HUDEP-2 (cell line): ENCODE measurements around the gene ARHGAP24.
A peak's percentile ranks its signal among the peaks of the same experiment; 100 is the strongest.
"Not testable (repeated sequence)": the region's sequence is repeated elsewhere in the genome, so short reads cannot be mapped to it uniquely, and the experiment has no call there.

ENCODE experiments used
- DNase-seq, 76 experiments: peaks; one replicate each; lab custom pipeline; 2025; ENCODE audit not compliant: unreplicated experiment in 76 of 76; lab: John Stamatoyannopoulos, UW

The ARHGAP24 gene

GRCh38 chr4:85478576-85478975, 3.6 kb downstream of the ARHGAP24 start:
- peak in 1 of 76 experiments; percentile 0 for DNase-seq

DNA sequence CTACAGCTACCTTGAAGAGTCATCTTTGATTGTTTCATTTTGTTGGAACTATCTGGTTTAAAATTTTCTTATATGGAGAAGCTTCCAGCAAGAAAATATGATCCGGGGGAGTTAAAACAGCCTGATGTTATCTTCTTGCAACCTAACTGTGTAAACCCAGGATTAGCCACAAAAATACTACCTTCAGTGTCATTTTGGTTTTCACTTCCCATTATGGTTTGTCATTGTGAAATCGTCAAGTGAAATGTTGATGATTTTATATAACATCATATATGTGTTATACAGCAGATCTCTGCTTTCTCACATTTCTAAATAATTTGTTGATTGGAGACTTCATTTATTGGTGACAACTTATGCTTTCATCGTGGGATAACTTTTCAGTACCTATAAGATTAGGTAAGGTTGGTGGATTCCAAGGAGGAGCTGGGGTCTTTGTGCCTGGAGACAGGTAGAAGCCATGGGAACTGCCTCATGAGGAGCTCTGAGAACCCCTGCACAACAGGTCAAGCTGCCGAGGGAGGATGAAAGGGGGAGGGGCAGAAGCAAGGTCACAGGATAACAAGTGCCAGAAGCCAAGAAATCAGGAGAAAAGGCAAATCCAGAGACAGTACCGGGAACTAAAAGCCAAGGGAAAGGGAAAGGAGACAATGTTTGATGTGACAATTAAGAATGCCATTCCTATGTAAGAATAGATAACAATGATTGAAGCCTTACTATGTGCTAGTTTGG, 7.2 kb downstream of the ARHGAP24 start:
- DNase-seq: no peak

DNA sequence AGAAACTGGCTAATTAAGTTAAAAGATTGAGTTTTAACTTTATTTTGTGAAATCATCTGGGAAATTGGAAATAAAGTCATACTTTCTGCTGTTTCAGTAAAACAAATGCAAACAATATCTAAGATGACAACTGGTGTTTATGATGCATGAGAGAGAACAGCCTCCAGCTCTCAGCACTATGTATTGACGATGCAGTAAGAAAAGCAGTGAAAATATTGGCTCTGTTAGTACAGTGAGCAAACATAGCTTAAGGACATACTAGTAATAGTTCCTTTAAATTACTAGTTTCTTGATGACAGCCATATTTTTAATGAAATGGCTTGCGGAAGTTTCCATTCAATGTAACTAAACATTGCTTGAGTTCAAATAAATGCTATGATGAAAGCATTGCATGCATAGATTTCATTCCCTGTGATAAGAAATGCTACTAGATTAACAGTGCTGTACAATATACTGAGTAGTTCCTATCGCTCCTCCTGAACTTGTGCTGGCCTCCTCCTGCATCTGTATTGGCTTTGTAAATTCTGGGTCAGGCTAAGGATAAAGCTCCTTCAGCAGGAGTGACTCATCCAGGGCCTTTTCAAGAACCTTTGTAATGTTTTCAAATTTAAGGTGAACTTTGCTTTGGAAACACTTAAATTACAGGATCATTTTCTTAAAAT, 11.6 kb downstream of the ARHGAP24 start:
- DNase-seq: no peak

GRCh38 chr4:85488416-85488815, 13.5 kb downstream of the ARHGAP24 start:
- DNase-seq: no peak

- DNase-seq: no peak
Measured at GRCh38 chr4:85489273-85489981, 14.5 kb downstream of the ARHGAP24 start.

GRCh38 chr4:85491527-85491926, 16.6 kb downstream of the ARHGAP24 start:
- DNase-seq: no peak

DNA sequence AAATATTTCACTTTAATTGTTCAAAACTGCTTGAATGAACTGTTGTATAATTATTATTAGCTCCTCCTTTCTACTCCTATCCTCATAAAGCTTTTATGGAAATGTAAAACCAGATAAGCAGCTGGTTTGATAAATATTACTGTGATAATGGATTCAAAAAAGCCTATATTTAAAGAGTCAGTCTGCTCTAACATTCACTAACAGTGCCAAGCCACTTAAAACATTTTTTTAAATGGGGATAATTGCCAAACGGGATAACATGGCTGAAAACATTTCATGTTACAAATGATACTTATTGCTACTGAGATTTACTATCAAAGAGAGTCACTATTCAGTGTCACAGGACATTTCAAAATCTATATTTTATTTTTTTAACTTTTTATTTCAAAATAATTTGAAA, 17.4 kb downstream of the ARHGAP24 start:
- no peak for DNase-seq

GRCh38 chr4:85495621-85496020, 20.7 kb downstream of the ARHGAP24 start:
- no peak for DNase-seq

- no peak for DNase-seq
Measured at GRCh38 chr4:85496126-85496849, 21.3 kb downstream of the ARHGAP24 start.

- no peak for DNase-seq
Measured at GRCh38 chr4:85496933-85497332, 22.0 kb downstream of the ARHGAP24 start.

- no peak for DNase-seq
Measured at GRCh38 chr4:85498068-85498733, 23.3 kb downstream of the ARHGAP24 start.

DNA sequence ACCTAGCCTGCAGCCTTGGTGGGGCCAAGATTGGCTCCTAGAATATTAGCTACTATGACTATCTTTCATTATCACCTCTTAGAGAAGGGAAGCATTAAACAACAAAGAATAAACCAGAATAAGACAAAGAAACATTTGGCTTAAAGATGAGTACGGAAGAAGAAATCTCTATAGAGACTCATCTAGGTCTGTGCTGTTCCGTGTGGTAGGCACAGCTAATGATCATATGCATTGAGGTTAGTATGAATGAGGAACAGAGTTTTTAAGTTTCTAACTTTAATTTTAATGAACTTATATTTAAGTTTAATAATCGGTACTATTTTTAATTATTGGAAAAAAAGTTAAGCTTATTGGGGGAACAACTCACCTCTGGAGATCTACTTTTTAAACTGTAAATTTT, 24.6 kb downstream of the ARHGAP24 start:
- no peak for DNase-seq

DNA sequence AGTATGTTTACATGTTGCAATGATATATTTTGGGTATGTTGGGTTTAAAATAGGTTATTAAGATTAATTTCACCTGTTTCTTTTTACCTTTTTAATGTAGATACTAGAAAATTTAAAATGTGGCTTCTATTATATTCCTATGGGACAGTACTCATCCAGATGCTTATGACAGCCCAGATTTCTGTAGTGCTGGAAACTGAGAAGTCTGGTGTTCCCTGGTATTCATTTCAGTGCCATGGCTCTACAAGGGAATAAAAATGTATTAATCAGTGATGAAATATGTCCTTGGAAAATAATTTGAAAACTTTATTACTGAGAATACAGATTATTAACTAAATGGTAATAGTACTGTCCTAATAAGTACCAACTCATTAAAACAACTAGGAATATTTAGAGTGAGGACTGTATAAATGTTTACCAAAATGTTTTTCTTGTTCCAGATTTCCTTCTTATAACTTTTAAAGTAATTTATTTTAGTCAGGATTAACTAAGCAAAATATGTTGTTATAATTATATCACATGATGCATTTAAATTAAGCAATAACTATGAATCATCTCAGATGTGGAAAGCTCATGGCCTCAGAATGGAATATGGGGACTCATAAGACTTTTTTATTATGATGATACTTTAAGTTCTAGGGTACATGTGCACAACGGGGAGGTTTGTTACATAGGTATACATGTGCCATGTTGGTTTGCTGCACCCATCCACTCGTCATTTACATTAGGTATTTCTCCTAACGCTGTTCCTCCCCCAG, 25.3 kb downstream of the ARHGAP24 start:
- no peak for DNase-seq

DNA sequence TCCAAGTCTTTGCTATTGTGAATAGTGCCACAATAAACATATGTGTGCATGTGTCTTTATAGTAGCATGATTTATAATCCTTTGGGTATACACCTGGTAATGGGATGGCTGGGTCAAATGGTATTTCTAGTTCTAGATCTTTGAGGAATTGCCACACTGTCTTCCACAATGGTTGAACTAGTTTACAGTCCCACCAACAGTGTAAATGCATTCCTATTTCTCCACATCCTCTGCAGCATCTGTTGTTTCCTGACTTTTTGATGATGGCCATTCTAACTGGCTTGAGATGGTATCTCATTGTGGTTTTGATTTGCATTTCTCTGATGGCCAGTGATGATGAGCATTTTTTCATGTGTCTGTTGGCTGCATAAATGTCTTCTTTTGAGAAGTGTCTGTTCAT, 26.2 kb downstream of the ARHGAP24 start:
- not testable (repeated sequence) for DNase-seq

- no peak for DNase-seq
Measured at GRCh38 chr4:85508654-85509053, 33.7 kb downstream of the ARHGAP24 start.

GRCh38 chr4:85509882-85510631, 35.1 kb downstream of the ARHGAP24 start:
- DNase-seq: no peak

- DNase-seq: no peak
Measured at GRCh38 chr4:85510632-85510984, 35.7 kb downstream of the ARHGAP24 start.

DNA sequence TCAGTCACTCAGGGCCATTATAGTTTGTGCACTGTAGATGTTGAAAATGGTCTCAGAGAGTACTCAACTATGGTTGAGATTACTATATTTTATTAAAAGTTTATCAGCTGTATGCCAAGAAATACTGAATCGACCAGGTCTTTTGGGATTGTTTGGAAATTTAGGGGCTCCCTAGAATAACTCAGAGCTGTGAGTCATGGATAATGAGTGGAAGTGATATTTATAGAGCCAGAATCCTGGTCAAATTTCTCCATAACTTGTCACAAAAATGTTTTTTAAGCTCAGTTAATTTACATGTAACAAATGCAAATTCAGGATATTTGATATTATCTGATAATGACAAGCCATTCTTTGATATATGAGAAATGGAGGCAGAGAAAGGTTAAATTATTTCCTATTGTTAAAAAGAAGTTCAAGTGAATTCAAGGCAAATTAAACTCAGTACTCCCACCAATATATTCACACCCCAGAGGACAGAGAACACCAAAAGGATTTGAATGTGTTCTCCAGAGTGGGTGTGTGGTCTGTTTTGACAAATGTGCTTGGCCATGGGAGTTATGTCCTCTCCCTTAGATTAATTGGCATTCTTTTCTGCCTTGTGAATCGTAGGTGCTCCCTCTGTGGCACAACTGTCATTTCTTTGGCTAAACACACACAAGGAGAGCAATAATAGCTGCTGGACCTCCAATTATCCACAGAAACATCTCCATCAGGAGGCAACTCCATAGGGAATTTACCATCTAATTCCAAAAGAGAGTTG, 37.7 kb downstream of the ARHGAP24 start:
- no peak for DNase-seq

DNA sequence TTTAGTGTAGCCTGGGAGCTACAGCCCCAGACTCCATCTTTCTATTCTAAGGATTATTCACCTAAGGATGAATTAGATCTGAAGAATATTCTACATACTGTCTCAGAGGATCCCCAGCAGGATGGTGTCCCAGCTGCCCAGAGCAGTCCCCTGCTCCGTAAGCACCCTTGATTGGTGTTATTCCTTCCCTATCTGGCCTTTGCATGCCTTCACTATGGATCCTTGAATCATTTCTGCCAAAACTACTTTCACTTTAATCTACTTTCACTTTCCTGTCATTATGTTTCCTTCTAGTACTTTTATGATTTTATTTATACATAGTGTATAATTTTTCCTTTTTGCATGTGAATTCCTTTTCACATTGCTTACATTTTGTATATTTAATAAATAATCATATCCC, 39.2 kb downstream of the ARHGAP24 start:
- DNase-seq: no peak
